NCI-H187 treated with DMSO at 0.1 percent for 48 hours (cell line): ENCODE results near the gene KIAA1328.

Experiments
- DNase-seq: peaks from one replicate; lab custom pipeline; 2025; lab: John Stamatoyannopoulos, UW

KIAA1328 gene

GRCh38 chr18:37277804-37278203 is 448.9 kb downstream of the KIAA1328 start:
- DNase-seq = no peak
